Astrocyte of the spinal cord (primary cell): ENCODE results near the gene MACO1.

Source experiments
- DNase-seq: peaks from one replicate; pipeline ENCODE4 v3.0.0; 2011; ENCODE audit warnings: low read depth, low spot score
- H3K4me3 ChIP-seq: 2 replicates; pipeline ENCODE4 v1.5.1; 2011; ENCODE audit warnings: low read depth, mild to moderate bottlenecking, low read length, moderate library complexity
- CTCF ChIP-seq: IDR thresholded peaks from 2 replicates; pipeline ENCODE4 v1.5.1; 2012; ENCODE audit warnings: low read depth, mild to moderate bottlenecking, low read length, inconsistent platforms
- in situ Hi-C: cut with HindIII; loops from 2 replicates; pipeline ENCODE4 v1.10.0; 2017; ENCODE audit warnings: low sequenced_read_pairs

MACO1 gene

DNA sequence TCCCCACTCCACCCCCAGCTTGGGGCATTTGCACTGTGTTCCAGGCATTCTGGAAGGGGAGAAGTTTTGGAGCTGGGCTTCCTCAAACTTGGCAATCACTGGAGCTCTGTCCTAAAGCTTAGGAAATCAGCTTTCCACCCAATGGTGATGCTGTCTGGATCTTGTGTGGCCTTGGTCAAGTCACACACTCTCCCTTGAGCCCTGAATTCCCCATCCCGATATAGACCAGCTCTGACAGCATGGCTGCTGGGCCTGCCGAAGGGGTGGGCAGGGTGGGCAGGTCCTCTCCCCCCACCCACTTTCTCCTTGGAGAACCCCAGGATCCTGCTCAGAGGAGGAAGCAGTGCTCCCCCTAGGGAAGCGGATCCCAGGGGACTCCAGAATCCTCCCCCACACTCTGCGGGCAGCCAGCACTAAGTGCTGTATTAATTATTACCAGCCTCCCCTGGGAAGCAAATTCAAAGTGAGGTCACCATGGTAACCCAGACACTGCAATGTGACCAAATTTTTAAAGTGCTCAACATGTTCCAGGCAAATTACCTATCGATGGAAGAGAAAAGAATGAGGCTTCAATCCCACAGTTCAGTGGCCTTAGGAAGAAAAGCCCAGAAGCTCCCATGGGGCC, 91.4 kb downstream of the MACO1 start:
- H3K4me3 ChIP-seq: no peak overlapping the region
- TF ChIP-seq CTCF: no peak
- no peak for DNase-seq
- in situ Hi-C loops: loop anchor here (10.0 kb wide), 1 partner anchor 97 kb away; the partner anchor contains the start of gene RHCE

DNA sequence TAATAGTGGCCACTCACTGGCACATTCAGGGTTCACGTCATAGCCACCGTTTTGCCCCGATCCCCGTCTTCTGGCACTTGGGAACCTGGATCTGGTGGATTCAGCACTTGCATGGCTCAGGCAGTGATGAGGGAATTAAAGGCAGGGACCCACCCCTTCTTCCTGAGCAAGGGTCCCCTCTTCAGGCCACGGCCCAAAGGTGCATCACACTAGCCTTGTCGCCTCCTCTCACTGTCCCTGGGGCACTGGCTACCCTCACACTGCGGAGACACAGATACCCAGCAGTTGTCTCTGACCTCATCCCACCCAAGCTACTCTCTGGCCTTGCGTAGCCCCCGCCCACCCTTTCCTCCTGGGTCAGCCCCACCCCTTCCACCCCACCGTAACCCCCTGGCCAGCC, 92.8 kb downstream of the MACO1 start:
- in situ Hi-C loops: loop anchor here (10.0 kb wide), 1 partner anchor 99 kb away; the partner anchor contains the start of gene RHCE
- no peak for TF ChIP-seq CTCF
- DNase-seq: no peak

GRCh38 chr1:25524568-25525360, 94.1 kb downstream of the MACO1 start:
- TF ChIP-seq CTCF: no peak
- in situ Hi-C loops: loop anchor here (10.0 kb wide), 1 partner anchor 100 kb away; the partner anchor contains the start of gene RHCE
- DNase-seq: no peak
- H3K4me3 ChIP-seq: no peak overlapping the region

More for the DNA sequence above, 92.8 kb downstream of the MACO1 start:
- no peak overlapping the region for H3K4me3 ChIP-seq

GRCh38 chr1:25525361-25525688, 94.6 kb downstream of the MACO1 start:
- no peak overlapping the region for H3K4me3 ChIP-seq
- no peak for DNase-seq
- in situ Hi-C loops: loop anchor here (10.0 kb wide), 1 partner anchor 101 kb away; the partner anchor contains the start of gene RHCE
- TF ChIP-seq CTCF: no peak

- in situ Hi-C loops: loop anchor here (10.0 kb wide), 1 partner anchor 102 kb away; the partner anchor contains the start of gene RHCE
- no peak for DNase-seq
- H3K4me3 ChIP-seq: no peak overlapping the region
- no peak for TF ChIP-seq CTCF
Observed at GRCh38 chr1:25526753-25527152, 96.1 kb downstream of the MACO1 start.

- no peak overlapping the region for H3K4me3 ChIP-seq
Observed at GRCh38 chr1:25527226-25527846, 96.6 kb downstream of the MACO1 start.

More at GRCh38 chr1:25527226-25527846, 96.6 kb downstream of the MACO1 start:
- no peak for DNase-seq
- no peak for TF ChIP-seq CTCF
- in situ Hi-C loops: loop anchor here (10.0 kb wide), 1 partner anchor 103 kb away; the partner anchor contains the start of gene RHCE
